SK-N-SH treated with all-trans-retinoic acid at 6 μM for 48 hours (cell line): ENCODE measurements around the gene WNT7A.

Experiments used
- ATAC-seq: fragments of 200-7000 bp; cut with Tn5 transposase; 3 replicates; pipeline ENCODE4 v1.9.1; 2020; ENCODE audit warnings: mild to moderate bottlenecking, moderate library complexity
- ARNTL ChIP-seq: fragments of 450-650 bp; formaldehyde crosslinking; IDR thresholded peaks from 2 replicates; pipeline ENCODE4 v1.5.0; 2020; ENCODE audit warnings: low read depth, mild to moderate bottlenecking, moderate library complexity, borderline replicate concordance
- BACH2 ChIP-seq: fragments of 250-450 bp; sonication (Bioruptor Pico); IDR thresholded peaks from 2 replicates; pipeline ENCODE4 v1.9.0; 2021; ENCODE audit warnings: mild to moderate bottlenecking, borderline replicate concordance
- CREB5 ChIP-seq: fragments of 250-450 bp; sonication (Bioruptor Pico); IDR thresholded peaks from 2 replicates; pipeline ENCODE4 v1.5.1; 2020; ENCODE audit warnings: low read depth, mild to moderate bottlenecking, moderate library complexity
- CSDC2 ChIP-seq: fragments of 250-450 bp; sonication (Bioruptor Pico); IDR thresholded peaks from 2 replicates; pipeline ENCODE4 v1.5.0; 2020; ENCODE audit warnings: mild to moderate bottlenecking, moderate library complexity
- CSRNP3 ChIP-seq: fragments of 250-450 bp; sonication (Bioruptor Pico); IDR thresholded peaks from 2 replicates; pipeline ENCODE4 v1.5.1; 2021; ENCODE audit warnings: mild to moderate bottlenecking, moderate library complexity
- ESRRG ChIP-seq: fragments of 250-450 bp; sonication (Bioruptor Pico); IDR thresholded peaks from 2 replicates; pipeline ENCODE4 v1.6.1; 2021; ENCODE audit warnings: mild to moderate bottlenecking
- GLIS3 ChIP-seq: fragments of 250-450 bp; sonication (Bioruptor Pico); IDR thresholded peaks from 2 replicates; pipeline ENCODE4 v1.5.0; 2020; ENCODE audit warnings: mild to moderate bottlenecking, moderate library complexity
- ISL1 ChIP-seq: fragments of 250-450 bp; sonication (Bioruptor Pico); IDR thresholded peaks from 2 replicates; pipeline ENCODE4 v2.1.2; 2022; ENCODE audit warnings: mild to moderate bottlenecking, moderate library complexity
- OSR1 ChIP-seq: fragments of 250-450 bp; sonication (Bioruptor Pico); IDR thresholded peaks from 2 replicates; pipeline ENCODE4 v1.8.0; 2022; ENCODE audit warnings: moderate library complexity, mild to moderate bottlenecking, inconsistent platforms
- PATZ1 ChIP-seq: fragments of 250-450 bp; sonication (Bioruptor Pico); IDR thresholded peaks from 2 replicates; pipeline ENCODE4 v1.8.0; 2020; ENCODE audit warnings: mild to moderate bottlenecking, moderate library complexity, borderline replicate concordance
- POU6F1 ChIP-seq: fragments of 250-450 bp; sonication (Bioruptor Pico); IDR thresholded peaks from 2 replicates; pipeline ENCODE4 v1.8.0; 2021; ENCODE audit warnings: low read depth, mild to moderate bottlenecking, moderate library complexity, borderline replicate concordance
- PPARA ChIP-seq: fragments of 250-450 bp; sonication (Bioruptor Pico); IDR thresholded peaks from 2 replicates; pipeline ENCODE4 v1.5.0; 2020; ENCODE audit warnings: mild to moderate bottlenecking, borderline replicate concordance
- RARB ChIP-seq: fragments of 250-450 bp; sonication (Bioruptor Pico); IDR thresholded peaks from 2 replicates; pipeline ENCODE4 v1.8.0; 2021; ENCODE audit warnings: mild to moderate bottlenecking, moderate library complexity
- SNAI2 ChIP-seq: fragments of 250-450 bp; sonication (Bioruptor Pico); IDR thresholded peaks from 2 replicates; pipeline ENCODE4 v1.5.0; 2020; ENCODE audit warnings: mild to moderate bottlenecking, moderate library complexity
- TCF4 ChIP-seq: fragments of 250-450 bp; sonication (Bioruptor Pico); IDR thresholded peaks from 2 replicates; pipeline ENCODE4 v1.8.0; 2021; ENCODE audit warnings: mild to moderate bottlenecking, moderate library complexity, borderline replicate concordance
- TOX ChIP-seq: fragments of 250-450 bp; sonication (Bioruptor Pico); IDR thresholded peaks from 2 replicates; pipeline ENCODE4 v1.8.0; 2021; ENCODE audit warnings: mild to moderate bottlenecking, moderate library complexity, borderline replicate concordance
- ZC3H10 ChIP-seq: fragments of 250-450 bp; sonication (Bioruptor Pico); IDR thresholded peaks from 2 replicates; pipeline ENCODE4 v1.5.1; 2021; ENCODE audit warnings: mild to moderate bottlenecking, moderate library complexity
- ZFP3 ChIP-seq: fragments of 250-450 bp; sonication (Bioruptor Pico); IDR thresholded peaks from 2 replicates; pipeline ENCODE4 v1.5.0; 2020; ENCODE audit warnings: mild to moderate bottlenecking, moderate library complexity
- ZFP30 ChIP-seq: fragments of 450-650 bp; formaldehyde crosslinking; IDR thresholded peaks from 2 replicates; pipeline ENCODE4 v1.5.0; 2022; ENCODE audit warnings: mild to moderate bottlenecking, moderate library complexity
- ZNF70 ChIP-seq: fragments of 450-650 bp; formaldehyde crosslinking; IDR thresholded peaks from 2 replicates; pipeline ENCODE4 v1.5.0; 2020; ENCODE audit warnings: mild to moderate bottlenecking, moderate library complexity
- ZNF8 ChIP-seq: fragments of 450-650 bp; formaldehyde crosslinking; IDR thresholded peaks from 2 replicates; pipeline ENCODE4 v1.5.0; 2020; ENCODE audit warnings: mild to moderate bottlenecking, moderate library complexity

WNT7A gene

GRCh38 chr3:13871791-13872190 lies 8.1 kb downstream of the WNT7A start:
- TF ChIP-seq GLIS3 (CRISPR knock-in tag) (no peak), ISL1 (CRISPR knock-in tag) (no peak), PPARA (no peak), RARB (CRISPR knock-in tag) (no peak), CSRNP3 (CRISPR knock-in tag) (no peak), ZFP3 (no peak), TOX (no peak), PATZ1 (CRISPR knock-in tag) (no peak), POU6F1 (CRISPR knock-in tag) (no peak), ESRRG (no peak), CSDC2 (CRISPR knock-in tag) (no peak), SNAI2 (CRISPR knock-in tag) (no peak), ZC3H10 (CRISPR knock-in tag) (no peak), ARNTL (no peak), ZNF70 (no peak), TCF4 (no peak), CREB5 (no peak), BACH2 (no peak), ZNF8 (CRISPR knock-in tag) (no peak), ZFP30 (CRISPR knock-in tag) (no peak)
- TF ChIP-seq, all 23 proteins: peak for 0
- no peak for ATAC-seq

GRCh38 chr3:13870902-13871301 lies 9.0 kb downstream of the WNT7A start:
- TF ChIP-seq ZFP3: no peak

GRCh38 chr3:13869761-13870343 lies 10.0 kb downstream of the WNT7A start:
- TF ChIP-seq TCF4 (no peak), OSR1 (CRISPR knock-in tag) (no peak), CSRNP3 (CRISPR knock-in tag) (no peak), CREB5 (no peak)
- no peak for ATAC-seq

More at GRCh38 chr3:13870902-13871301, 9.0 kb downstream of the WNT7A start:
- no peak for ATAC-seq
